ENCODE data around the gene PLCXD3.

PLCXD3 gene

DNA sequence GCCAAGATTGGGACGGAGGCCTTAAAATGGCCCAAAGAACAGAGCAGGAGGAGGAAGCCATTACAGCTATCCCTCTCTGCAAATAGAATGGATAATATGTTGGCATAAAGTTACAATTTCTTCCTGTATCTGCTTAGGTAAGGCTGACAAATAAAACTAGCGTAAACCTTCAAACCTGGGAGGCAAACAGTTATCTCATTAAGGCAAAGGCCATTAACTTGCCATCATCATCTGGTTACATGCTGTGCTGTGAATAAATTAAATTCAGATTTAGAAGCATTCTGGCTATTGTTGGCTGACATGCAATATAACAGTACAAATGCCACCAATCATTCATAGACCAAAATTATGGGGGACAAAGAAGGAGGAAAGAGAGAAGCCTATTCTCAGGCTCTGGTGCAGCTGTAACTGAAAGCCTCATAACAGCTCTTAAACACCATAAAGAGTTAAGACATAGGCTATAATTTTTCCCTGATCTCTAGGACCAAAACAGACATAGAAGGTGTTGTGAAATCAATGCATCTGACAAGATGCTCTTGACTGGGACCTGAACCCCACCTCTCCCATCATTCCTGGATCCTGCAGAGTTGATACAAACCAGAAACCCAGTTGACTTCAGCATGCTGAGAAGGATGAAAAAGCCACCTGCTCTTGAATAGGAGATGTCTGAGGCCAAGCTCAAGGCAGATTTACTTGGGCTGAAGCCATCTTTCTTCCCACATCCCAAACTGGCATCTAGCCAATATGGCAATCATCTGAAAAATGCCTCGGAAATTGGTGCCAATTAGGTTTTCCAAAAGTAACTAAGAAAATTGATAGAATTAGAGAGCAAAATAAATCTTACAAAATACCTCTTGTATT lies 62.5 kb downstream of the PLCXD3 start:
- no peaks in the 10 kb centered on the region for H3K36me3 ChIP-seq (ENCODE audit: control insufficient read depth, insufficient read depth, low read length)
- no peak overlapping the region for H3K27ac ChIP-seq (ENCODE audit: insufficient read depth, low read length, poor library complexity, severe bottlenecking)
- H3K4me1 ChIP-seq (ENCODE audit: control insufficient read depth, insufficient read depth, low read length, poor library complexity, severe bottlenecking) = no peaks in the 10 kb centered on the region
- H3K4me3 ChIP-seq (ENCODE audit: insufficient read depth, low read depth, low read length, poor library complexity, severe bottlenecking) = no peak overlapping the region
- H3K9me3 ChIP-seq (ENCODE audit: control insufficient read depth, low read length) = no peaks in the 10 kb centered on the region
- no peak for DNase-seq
- H3K27me3 ChIP-seq (replicated peaks; ENCODE audit: control insufficient read depth, insufficient read depth, low read length, poor library complexity, severe bottlenecking) = no peaks in the 10 kb centered on the region

GRCh38 chr5:41445937-41446563 lies 64.4 kb downstream of the PLCXD3 start:
- no peaks in the 10 kb centered on the region for H3K9me3 ChIP-seq (ENCODE audit: control insufficient read depth, low read length)
- no peaks in the 10 kb centered on the region for H3K36me3 ChIP-seq (ENCODE audit: control insufficient read depth, insufficient read depth, low read length)
- DNase-seq = no peak

DNA sequence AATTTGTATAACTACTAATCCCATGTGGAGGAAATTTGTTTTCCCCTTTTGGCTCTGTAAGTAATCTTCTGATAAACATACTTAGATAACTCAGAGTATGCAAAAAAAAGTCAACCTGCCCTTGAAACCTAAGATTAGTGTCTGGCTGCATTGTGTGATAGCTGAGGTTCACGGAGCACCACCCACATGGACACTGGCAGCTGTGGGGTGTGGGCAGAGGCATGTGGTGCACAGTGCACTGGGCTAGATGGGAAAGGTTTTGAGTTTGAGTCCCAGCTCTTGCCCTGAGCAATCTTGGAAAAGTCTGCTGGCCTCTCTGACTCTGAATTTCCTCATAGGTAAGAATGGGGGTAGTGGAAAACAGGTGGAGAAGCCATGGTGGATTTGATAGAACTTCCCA lies 75.1 kb downstream of the PLCXD3 start:
- Histone ChIP-seq H3K4me3 (ENCODE audit: insufficient read depth, low read depth, low read length, poor library complexity, severe bottlenecking) (no peak overlapping the region), H3K36me3 (ENCODE audit: control insufficient read depth, insufficient read depth, low read length) (no peaks in the 10 kb centered on the region), H3K9me3 (ENCODE audit: control insufficient read depth, low read length) (no peaks in the 10 kb centered on the region), H3K27me3 (replicated peaks; ENCODE audit: control insufficient read depth, insufficient read depth, low read length, poor library complexity, severe bottlenecking) (no peaks in the 10 kb centered on the region), H3K27ac (ENCODE audit: insufficient read depth, low read length, poor library complexity, severe bottlenecking) (no peak overlapping the region), H3K4me1 (ENCODE audit: control insufficient read depth, insufficient read depth, low read length, poor library complexity, severe bottlenecking) (no peaks in the 10 kb centered on the region)
- no peak for DNase-seq

More at GRCh38 chr5:41445937-41446563, 64.4 kb downstream of the PLCXD3 start:
- no peaks in the 10 kb centered on the region for H3K4me1 ChIP-seq (ENCODE audit: control insufficient read depth, insufficient read depth, low read length, poor library complexity, severe bottlenecking)
- no peak overlapping the region for H3K27ac ChIP-seq (ENCODE audit: insufficient read depth, low read length, poor library complexity, severe bottlenecking)
- no peaks in the 10 kb centered on the region for H3K27me3 ChIP-seq (replicated peaks; ENCODE audit: control insufficient read depth, insufficient read depth, low read length, poor library complexity, severe bottlenecking)
- no peak overlapping the region for H3K4me3 ChIP-seq (ENCODE audit: insufficient read depth, low read depth, low read length, poor library complexity, severe bottlenecking)

DNA sequence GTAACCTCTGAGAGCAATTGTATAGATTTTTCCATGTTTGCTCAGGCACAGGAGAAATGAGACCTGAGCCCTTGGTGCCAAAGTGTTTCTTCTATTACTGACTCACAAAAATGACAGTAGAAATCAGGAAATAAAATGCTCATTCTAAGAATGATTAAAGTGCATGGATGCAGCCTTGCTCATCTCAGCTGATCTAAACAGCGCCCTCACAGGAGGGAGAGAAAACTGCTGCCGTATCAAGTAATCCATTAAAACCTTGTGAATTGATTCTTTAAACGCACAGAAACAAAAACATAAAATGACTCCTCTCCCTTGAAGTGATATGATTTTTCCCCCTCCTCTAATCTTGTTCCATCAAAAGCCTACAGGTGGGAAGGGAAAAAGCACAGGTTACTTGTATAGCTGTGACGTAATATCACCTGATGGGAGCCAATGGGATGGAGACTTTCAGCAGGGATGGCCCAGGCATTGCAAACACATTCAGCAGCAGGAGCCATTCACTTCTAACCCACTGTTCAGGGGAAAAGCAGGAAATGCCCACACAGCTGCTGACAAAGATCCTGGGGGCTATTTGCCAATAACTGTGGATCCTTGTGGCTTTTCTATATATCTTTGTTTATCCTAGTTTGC lies 76.7 kb downstream of the PLCXD3 start:
- no peaks in the 10 kb centered on the region for H3K4me1 ChIP-seq (ENCODE audit: control insufficient read depth, insufficient read depth, low read length, poor library complexity, severe bottlenecking)
- H3K4me3 ChIP-seq (ENCODE audit: insufficient read depth, low read depth, low read length, poor library complexity, severe bottlenecking) = no peak overlapping the region
- no peaks in the 10 kb centered on the region for H3K9me3 ChIP-seq (ENCODE audit: control insufficient read depth, low read length)
- no peaks in the 10 kb centered on the region for H3K27me3 ChIP-seq (replicated peaks; ENCODE audit: control insufficient read depth, insufficient read depth, low read length, poor library complexity, severe bottlenecking)
- no peak for DNase-seq
- no peak overlapping the region for H3K27ac ChIP-seq (ENCODE audit: insufficient read depth, low read length, poor library complexity, severe bottlenecking)
- H3K36me3 ChIP-seq (ENCODE audit: control insufficient read depth, insufficient read depth, low read length) = no peaks in the 10 kb centered on the region

DNA sequence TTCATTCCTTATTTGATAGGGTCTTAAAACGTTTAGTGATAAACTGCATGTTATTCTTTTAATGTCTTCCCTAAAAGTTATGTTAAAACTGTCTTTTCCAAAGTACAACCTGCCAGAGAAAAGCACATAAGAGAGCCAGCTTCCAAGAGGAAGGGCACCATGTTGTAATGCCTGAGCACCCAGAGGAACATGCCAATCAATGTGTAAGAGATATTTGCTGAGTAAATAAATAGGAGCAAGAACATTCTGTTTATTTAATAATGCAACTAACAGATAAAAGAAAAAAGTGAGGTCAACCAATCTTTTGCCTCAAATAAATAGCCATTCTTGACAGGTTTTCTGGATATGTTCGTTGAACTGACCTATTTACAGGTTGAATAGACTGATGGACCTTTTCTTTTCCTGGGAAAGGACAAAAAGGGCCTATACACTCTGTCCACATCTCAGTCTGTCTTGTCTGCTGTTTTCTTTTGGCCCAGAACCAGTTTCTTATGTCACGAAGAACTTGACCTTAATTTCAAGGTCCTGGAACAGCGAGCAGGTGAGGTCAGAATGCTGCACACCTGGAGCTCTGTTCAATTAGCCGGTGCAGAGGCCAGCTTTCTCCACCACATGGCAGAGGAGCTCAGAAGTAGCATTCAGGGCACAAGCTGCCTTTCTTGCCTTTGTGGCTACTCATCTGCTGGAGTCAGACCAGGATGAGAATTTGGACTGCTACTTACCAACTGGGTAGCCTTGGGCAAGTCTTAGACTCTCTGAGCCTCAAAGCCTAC lies 77.7 kb downstream of the PLCXD3 start:
- Histone ChIP-seq H3K27ac (ENCODE audit: insufficient read depth, low read length, poor library complexity, severe bottlenecking) (no peak overlapping the region), H3K9me3 (ENCODE audit: control insufficient read depth, low read length) (no peaks in the 10 kb centered on the region), H3K27me3 (replicated peaks; ENCODE audit: control insufficient read depth, insufficient read depth, low read length, poor library complexity, severe bottlenecking) (no peaks in the 10 kb centered on the region), H3K36me3 (ENCODE audit: control insufficient read depth, insufficient read depth, low read length) (no peaks in the 10 kb centered on the region), H3K4me1 (ENCODE audit: control insufficient read depth, insufficient read depth, low read length, poor library complexity, severe bottlenecking) (no peaks in the 10 kb centered on the region), H3K4me3 (ENCODE audit: insufficient read depth, low read depth, low read length, poor library complexity, severe bottlenecking) (no peak overlapping the region)
- DNase-seq = no peak

DNA sequence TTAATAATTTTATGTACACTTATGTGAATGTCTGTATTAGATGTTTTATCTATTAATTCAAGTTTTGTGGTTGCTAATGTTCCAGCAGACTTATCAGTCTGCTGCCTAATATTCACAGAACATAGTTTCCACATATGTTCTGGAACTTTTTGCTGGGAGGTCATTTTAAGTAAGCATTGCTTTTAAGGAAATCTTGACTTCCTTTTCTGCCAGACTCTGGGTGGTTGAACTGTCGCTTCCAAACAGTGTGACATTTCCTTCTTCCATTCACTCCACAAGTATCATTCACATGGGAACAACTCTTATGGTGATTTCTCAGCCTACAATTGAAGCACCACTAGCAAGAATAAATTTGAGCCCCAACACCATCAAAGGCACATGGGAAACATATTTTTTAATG lies 82.9 kb downstream of the PLCXD3 start:
- H3K27ac ChIP-seq (ENCODE audit: insufficient read depth, low read length, poor library complexity, severe bottlenecking) = no peak overlapping the region
- no peak for DNase-seq
- no peaks in the 10 kb centered on the region for H3K36me3 ChIP-seq (ENCODE audit: control insufficient read depth, insufficient read depth, low read length)
- H3K9me3 ChIP-seq (ENCODE audit: control insufficient read depth, low read length) = no peaks in the 10 kb centered on the region
- no peaks in the 10 kb centered on the region for H3K27me3 ChIP-seq (replicated peaks; ENCODE audit: control insufficient read depth, insufficient read depth, low read length, poor library complexity, severe bottlenecking)
- no peak overlapping the region for H3K4me3 ChIP-seq (ENCODE audit: insufficient read depth, low read depth, low read length, poor library complexity, severe bottlenecking)
- no peaks in the 10 kb centered on the region for H3K4me1 ChIP-seq (ENCODE audit: control insufficient read depth, insufficient read depth, low read length, poor library complexity, severe bottlenecking)

- no peaks in the 10 kb centered on the region for H3K9me3 ChIP-seq (ENCODE audit: control insufficient read depth, low read length)
- H3K27me3 ChIP-seq (replicated peaks; ENCODE audit: control insufficient read depth, insufficient read depth, low read length, poor library complexity, severe bottlenecking) = no peaks in the 10 kb centered on the region
- no peaks in the 10 kb centered on the region for H3K36me3 ChIP-seq (ENCODE audit: control insufficient read depth, insufficient read depth, low read length)
- no peak overlapping the region for H3K27ac ChIP-seq (ENCODE audit: insufficient read depth, low read length, poor library complexity, severe bottlenecking)
- H3K4me1 ChIP-seq (ENCODE audit: control insufficient read depth, insufficient read depth, low read length, poor library complexity, severe bottlenecking) = no peaks in the 10 kb centered on the region
- no peak for DNase-seq
- H3K4me3 ChIP-seq (ENCODE audit: insufficient read depth, low read depth, low read length, poor library complexity, severe bottlenecking) = no peak overlapping the region
Measured at GRCh38 chr5:41425736-41426135, 84.7 kb downstream of the PLCXD3 start.

DNA sequence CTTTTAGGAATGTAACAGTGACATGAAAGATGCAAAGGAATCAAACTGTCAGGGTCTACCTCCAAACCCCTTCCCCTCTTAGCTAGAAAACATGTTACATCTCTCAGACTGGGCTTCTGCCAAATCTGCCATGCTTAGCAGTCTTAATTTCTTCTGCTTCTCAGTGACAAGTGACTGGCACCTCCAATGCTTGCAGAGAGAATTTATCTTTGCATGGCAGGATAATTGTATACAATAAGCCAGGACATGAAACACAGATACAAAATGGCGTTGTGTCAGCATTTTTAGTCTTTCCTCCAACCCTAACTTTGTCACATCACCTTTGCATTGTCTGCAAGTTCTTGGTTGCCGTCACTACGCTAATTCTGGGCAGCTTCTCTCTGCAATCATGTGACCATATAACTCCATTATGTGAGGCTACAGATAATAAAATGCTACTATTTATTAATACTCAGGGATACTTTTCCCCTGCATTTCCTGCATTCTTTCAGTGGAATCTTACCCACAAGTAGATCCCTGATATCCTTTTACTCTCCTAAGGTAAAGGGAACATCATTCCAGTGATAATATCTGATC lies 89.8 kb downstream of the PLCXD3 start:
- no peak for DNase-seq
- no peaks in the 10 kb centered on the region for H3K9me3 ChIP-seq (ENCODE audit: control insufficient read depth, low read length)
- no peak overlapping the region for H3K4me3 ChIP-seq (ENCODE audit: insufficient read depth, low read depth, low read length, poor library complexity, severe bottlenecking)
- H3K27me3 ChIP-seq (replicated peaks; ENCODE audit: control insufficient read depth, insufficient read depth, low read length, poor library complexity, severe bottlenecking) = no peaks in the 10 kb centered on the region
- H3K4me1 ChIP-seq (ENCODE audit: control insufficient read depth, insufficient read depth, low read length, poor library complexity, severe bottlenecking) = no peaks in the 10 kb centered on the region
- no peaks in the 10 kb centered on the region for H3K36me3 ChIP-seq (ENCODE audit: control insufficient read depth, insufficient read depth, low read length)
- H3K27ac ChIP-seq (ENCODE audit: insufficient read depth, low read length, poor library complexity, severe bottlenecking) = no peak overlapping the region

GRCh38 chr5:41418220-41419031 lies 92.0 kb downstream of the PLCXD3 start:
- Histone ChIP-seq H3K36me3 (ENCODE audit: control insufficient read depth, insufficient read depth, low read length) (no peaks in the 10 kb centered on the region), H3K27ac (ENCODE audit: insufficient read depth, low read length, poor library complexity, severe bottlenecking) (no peak overlapping the region), H3K4me1 (ENCODE audit: control insufficient read depth, insufficient read depth, low read length, poor library complexity, severe bottlenecking) (no peaks in the 10 kb centered on the region), H3K27me3 (replicated peaks; ENCODE audit: control insufficient read depth, insufficient read depth, low read length, poor library complexity, severe bottlenecking) (no peaks in the 10 kb centered on the region), H3K4me3 (ENCODE audit: insufficient read depth, low read depth, low read length, poor library complexity, severe bottlenecking) (no peak overlapping the region), H3K9me3 (ENCODE audit: control insufficient read depth, low read length) (no peaks in the 10 kb centered on the region)
- no peak for DNase-seq

Data from effector memory CD4-positive, alpha-beta T cell (primary cell).